ENCODE data around the gene PSD2. TPM values are rescaled to one million over a fixed set of nuclear protein-coding genes. Genes with fewer than 3 reads are reported as not detected.

PSD2 gene
- total and polyA plus RNA-seq, 10 of the 15 experiments (the other 5 are each of a cell fraction or from before 2014, with no cell fraction given): 0.02 to 0.14 (median 0.03) TPM; not detected in 5

- Histone ChIP-seq H3K36me3 (ENCODE audit: control insufficient read depth in 2 of 2, insufficient read depth in 2 of 2, low read length in 1 of 2) (peaks cover 0 to 2% of the 10 kb centered on the region in 2 experiments; a peak in 3 of 4 replicates), H2AFZ (ENCODE audit: control insufficient read depth, low read depth, low read length) (no peak overlapping the region), H3K4me2 (ENCODE audit: control insufficient read depth, insufficient read depth) (no peak overlapping the region), H3K27me3 (replicated peaks in 1 of 2; ENCODE audit: control insufficient read depth in 2 of 2, insufficient read depth in 2 of 2, low read length in 1 of 2) (no peaks in the 10 kb centered on the region), H3K9me3 (replicated peaks; ENCODE audit: control insufficient read depth, insufficient read depth, low read length) (no peaks in the 10 kb centered on the region), H4K20me1 (ENCODE audit: control insufficient read depth, insufficient read depth) (no peaks in the 10 kb centered on the region), H3K4me1 (ENCODE audit: control insufficient read depth, insufficient read depth, low read length) (no peaks in the 10 kb centered on the region), H3K4me3 (no peak overlapping the region), H3K79me2 (ENCODE audit: control insufficient read depth, insufficient read depth, low read length) (no peaks in the 10 kb centered on the region), H3K9ac (ENCODE audit: control insufficient read depth, insufficient read depth, low read length) (no peak overlapping the region), H3K27ac (ENCODE audit: control insufficient read depth, insufficient read depth) (no peak overlapping the region)
- ChIA-PET SMC1A (ENCODE audit: uncharacterized antibody, unreplicated experiment) (interaction anchor here (1.6 kb wide), 1 partner anchor 98 kb away, joined by 6 read pairs; no protein-coding TSS in a partner anchor), POLR2A (no interaction called here), RAD21 (ENCODE audit: unreplicated experiment) (interaction anchor here (3.9 kb wide), 1 partner anchor 97 kb away, joined by 17 read pairs; no protein-coding TSS in a partner anchor), CTCF (interaction anchor here (0.9 to 5.1 kb wide), 3 partner anchors 9 to 98 kb away, joined by 3 to 64 read pairs (median 7); no protein-coding TSS in a partner anchor)
- in situ Hi-C loops (cut with MboI) (no loop called here), intact Hi-C loops (cut with micrococcal nuclease; ENCODE audit: unreplicated experiment) (loop anchor here (10.0 kb wide), 1 partner anchor 173 kb away; the partner anchor contains the start of gene NRG2)
- FAIRE-seq (no peak), ATAC-seq (no peak), DNase-seq (ENCODE audit: low read depth, low spot score) (no peak)
- WGBS (ENCODE audit: insufficient coverage, insufficient replicate concordance, low lambda C conversion rate, missing lambda C conversion rate): 65% methylated on average over 9 of the region's 9 CpGs
- TF ChIP-seq SRF (IDR thresholded peaks at IDR 0.05; ENCODE audit: low read depth in 2 of 2, low read length in 2 of 2): no peak
- no peak for TF ChIP-seq REST (IDR thresholded peaks at IDR 0.05; ENCODE audit: low read depth, low read length)
- TF ChIP-seq HSF1 (IDR thresholded peaks at IDR 0.05; ENCODE audit: low read depth, low read length): no peak
- no peak for TF ChIP-seq STAT1 (conservative IDR thresholded peaks at IDR 0.05)
- TF ChIP-seq NBN (IDR thresholded peaks at IDR 0.05): no peak
- no TSS peak for BruUV-seq (replicated peaks)
These were observed 76.0 kb downstream of the PSD2 start for GRCh38 chr5:139871614-139872013.

Measured in GM12878 (cell line).